ENCODE results near the gene TPX2. TPM values are rescaled to one million over a fixed set of nuclear protein-coding genes. Genes with fewer than 3 reads are reported as not detected.

The TPX2 gene
- total and polyA plus RNA-seq, 3 donors from 2014 or later: 39.7 to 74.6 (median 52.5) TPM

DNA sequence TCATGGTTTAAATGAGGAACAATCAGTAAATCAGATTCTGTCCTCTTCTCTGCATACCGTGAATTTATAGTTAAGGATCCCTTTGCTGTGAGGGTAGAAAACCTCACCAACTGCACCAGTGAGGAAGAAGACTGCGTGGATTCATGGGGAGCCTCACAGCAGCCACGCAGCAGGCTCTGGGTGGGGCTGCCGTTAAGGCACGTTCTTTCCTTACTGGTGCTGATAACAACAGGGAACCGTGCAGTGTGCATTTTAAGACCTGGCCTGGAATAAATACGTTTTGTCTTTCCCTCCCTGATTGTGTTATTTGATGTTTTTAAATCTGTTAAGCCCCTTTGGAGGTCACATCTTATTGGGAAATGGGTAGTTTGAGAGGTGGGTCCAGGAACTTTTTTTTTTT is 62.4 kb downstream of the TPX2 start:
- Histone ChIP-seq H3K4me3 (no peak overlapping the region), H3K4me1 (no peaks in the 10 kb centered on the region), H3K36me3 (ENCODE audit: low read depth, missing control alignments) (no peaks in the 10 kb centered on the region), H3K27me3 (no peaks in the 10 kb centered on the region), H3K9me3 (no peaks in the 10 kb centered on the region), H3K27ac (no peak overlapping the region)
- DNase-seq: no peak
- no peak for TF ChIP-seq POLR2A (IDR thresholded peaks at IDR 0.05)
- TF ChIP-seq CTCF (IDR thresholded peaks at IDR 0.05): no peak
- WGBS, 2 donors: 83 to 86% methylated on average over 7 of the region's 7 CpGs
- intact Hi-C loops (cut with DNase I; ENCODE audit: low total_unique reads): no loop called here

DNA sequence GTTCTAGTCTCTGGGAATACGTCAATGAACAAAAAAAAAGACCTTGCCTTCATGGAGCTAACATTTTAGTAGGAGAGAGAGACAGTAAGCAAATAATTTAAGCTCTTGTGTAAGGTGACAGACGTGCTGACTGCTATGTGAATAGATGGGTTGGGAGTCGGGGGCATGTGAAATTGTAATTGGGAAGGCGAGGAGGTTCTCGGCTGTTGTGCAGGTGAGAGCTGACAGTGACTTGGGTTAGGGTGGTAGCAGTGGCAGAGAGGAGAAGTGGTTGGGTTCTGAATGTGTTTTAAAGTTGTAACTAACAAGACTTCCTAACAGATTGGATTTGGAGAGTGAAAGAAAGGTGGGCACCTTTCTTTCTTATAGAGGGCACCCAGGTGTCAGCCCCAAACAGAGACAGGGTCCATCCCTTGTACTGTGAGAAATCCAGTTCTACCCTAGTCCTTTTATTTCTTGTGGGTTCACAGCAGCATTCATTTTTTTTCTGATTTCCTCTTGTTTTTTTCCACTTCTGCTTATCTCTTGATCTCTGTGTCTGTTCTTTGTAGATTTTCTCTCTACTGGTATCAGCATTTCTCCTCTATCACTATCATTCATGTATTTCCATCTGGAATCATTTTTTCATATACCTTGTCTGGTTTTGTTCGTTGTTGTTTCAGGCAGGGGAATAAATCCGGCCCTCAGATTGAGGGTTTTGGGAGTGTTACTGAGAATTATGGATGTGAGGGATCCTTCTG is 64.6 kb downstream of the TPX2 start:
- no peaks in the 10 kb centered on the region for H3K9me3 ChIP-seq
- no peak overlapping the region for H3K27ac ChIP-seq
- TF ChIP-seq CTCF (IDR thresholded peaks at IDR 0.05) (no peak), POLR2A (IDR thresholded peaks at IDR 0.05) (no peak)
- no peak overlapping the region for H3K4me3 ChIP-seq
- H3K4me1 ChIP-seq: no peaks in the 10 kb centered on the region
- DNase-seq: no peak
- 93 to 94% methylated on average over 7 of the region's 7 CpGs for WGBS, 2 donors
- intact Hi-C loops (cut with DNase I; ENCODE audit: low total_unique reads): no loop called here
- no peaks in the 10 kb centered on the region for H3K36me3 ChIP-seq (ENCODE audit: low read depth, missing control alignments)
- H3K27me3 ChIP-seq: no peaks in the 10 kb centered on the region

GRCh38 chr20:31806564-31807355 is 67.7 kb downstream of the TPX2 start:
- Histone ChIP-seq H3K27ac (no peak overlapping the region), H3K9me3 (no peaks in the 10 kb centered on the region), H3K36me3 (ENCODE audit: low read depth, missing control alignments) (no peaks in the 10 kb centered on the region), H3K27me3 (no peaks in the 10 kb centered on the region), H3K4me3 (no peak overlapping the region), H3K4me1 (peaks cover 2% of the 10 kb centered on the region)
- no peak for DNase-seq
- WGBS, 2 donors: 75 to 78% methylated on average over 8 of the region's 8 CpGs
- intact Hi-C loops (cut with DNase I; ENCODE audit: low total_unique reads): no loop called here
- TF ChIP-seq CTCF (IDR thresholded peaks at IDR 0.05) (no peak), POLR2A (IDR thresholded peaks at IDR 0.05) (no peak)

- 90 to 92% methylated on average over 3 of the region's 3 CpGs for WGBS, 2 donors
- no peak for DNase-seq
- TF ChIP-seq POLR2A (IDR thresholded peaks at IDR 0.05): no peak
- no peak for TF ChIP-seq CTCF (IDR thresholded peaks at IDR 0.05)
- Histone ChIP-seq H3K36me3 (ENCODE audit: low read depth, missing control alignments) (no peaks in the 10 kb centered on the region), H3K4me1 (peaks cover 9% of the 10 kb centered on the region), H3K27ac (no peak overlapping the region), H3K27me3 (no peaks in the 10 kb centered on the region), H3K9me3 (no peaks in the 10 kb centered on the region), H3K4me3 (no peak overlapping the region)
- intact Hi-C loops (cut with DNase I; ENCODE audit: low total_unique reads): no loop called here
Observed at GRCh38 chr20:31808481-31808880, 69.4 kb downstream of the TPX2 start.
